AG04450 (cell line): Measurements from ENCODE around the gene CCDC121. TPM values are rescaled to one million over a fixed set of nuclear protein-coding genes. Genes with fewer than 3 reads are reported as not detected.

Source experiments
- CTCF ChIA-PET: fragments of 300-600, 350-600 bp; formaldehyde crosslinking; extraction: SDS; loops from one replicate; lab custom pipeline; 2022; ENCODE audit warnings: antibody characterized with exemption, inconsistent platforms; lab: Charles Lee
- POLR2A ChIA-PET: fragments of 350-600 bp; formaldehyde crosslinking; extraction: SDS; loops from one replicate; lab custom pipeline; 2021; ENCODE audit warnings: antibody characterized with exemption, inconsistent platforms; lab: Yijun Ruan, JAX
- DNase-seq: peaks from one replicate; pipeline ENCODE4 v3.0.0-alpha.2; 2011; ENCODE audit warnings: low read depth, low spot score
- H3K27ac ChIP-seq: one replicate; pipeline ENCODE4 v1.5.1; 2012; ENCODE audit warnings: low read depth, low read length, control low read depth
- H3K27me3 ChIP-seq: one replicate; pipeline ENCODE4 v1.6.0; 2012; ENCODE audit warnings: low read length; ENCODE audit not compliant: control insufficient read depth, insufficient read depth
- H3K4me3 ChIP-seq: 2 replicates; pipeline ENCODE4 v1.5.1; 2011; ENCODE audit warnings: mild to moderate bottlenecking, low read depth, low read length, control low read depth
- H3K9me3 ChIP-seq: 2 replicates; pipeline ENCODE4 v1.5.1; 2012; ENCODE audit warnings: low read length; ENCODE audit not compliant: control insufficient read depth, insufficient read depth
- CTCF ChIP-seq: IDR thresholded peaks from 2 replicates; pipeline ENCODE4 v1.5.1; 2011; ENCODE audit warnings: low read depth, low read length, control low read depth, inconsistent platforms
- polyA plus RNA-seq: library from polyadenylated mRNA; depleted of rRNA; stranded (reverse); fragments of >200 nt; gene quantifications from 2 replicates; pipeline ENCODE4 v1.2.3, GENCODE V29; 2011

Gene CCDC121
- polyA plus RNA-seq, 1 experiment: 1.8 TPM

GRCh38 chr2:27624943-27625342, 3.9 kb downstream of the CCDC121 start:
- no peaks in the 10 kb centered on the region for H3K27me3 ChIP-seq
- no peak for TF ChIP-seq CTCF
- POLR2A ChIA-PET: no interaction called here

GRCh38 chr2:27622921-27623384, 5.9 kb downstream of the CCDC121 start:
- CTCF ChIA-PET: interaction anchor here (1.4 kb wide), 1 partner anchor 60 kb away, joined by 3 read pairs; no protein-coding TSS in a partner anchor
- POLR2A ChIA-PET: no interaction called here
- H3K9me3 ChIP-seq: no peaks in the 10 kb centered on the region
- no peak overlapping the region for H3K4me3 ChIP-seq
- peak; percentile 42 for DNase-seq
- H3K27ac ChIP-seq: no peak overlapping the region
- no peak for TF ChIP-seq CTCF
- no peaks in the 10 kb centered on the region for H3K27me3 ChIP-seq

More at GRCh38 chr2:27624943-27625342, 3.9 kb downstream of the CCDC121 start:
- no peak overlapping the region for H3K27ac ChIP-seq
- no peak overlapping the region for H3K4me3 ChIP-seq
- no peak for DNase-seq
- no peaks in the 10 kb centered on the region for H3K9me3 ChIP-seq
- CTCF ChIA-PET: interaction anchor here (1.0 kb wide), 1 partner anchor 59 kb away, joined by 4 read pairs; no protein-coding TSS in a partner anchor

GRCh38 chr2:27621524-27621923, 7.3 kb downstream of the CCDC121 start:
- no peak for TF ChIP-seq CTCF
- CTCF ChIA-PET: interaction anchor here (1.0 kb wide), 1 partner anchor 62 kb away, joined by 3 read pairs; no protein-coding TSS in a partner anchor
- DNase-seq: no peak
- Histone ChIP-seq H3K27me3 (no peaks in the 10 kb centered on the region), H3K4me3 (no peak overlapping the region), H3K9me3 (no peaks in the 10 kb centered on the region), H3K27ac (no peak overlapping the region)
- POLR2A ChIA-PET: no interaction called here

GRCh38 chr2:27615316-27615715, 13.5 kb downstream of the CCDC121 start:
- Histone ChIP-seq H3K4me3 (no peak overlapping the region), H3K9me3 (no peaks in the 10 kb centered on the region), H3K27ac (no peak overlapping the region), H3K27me3 (no peaks in the 10 kb centered on the region)
- TF ChIP-seq CTCF: no peak
- ChIA-PET POLR2A (no interaction called here), CTCF (no interaction called here)
- DNase-seq: no peak

- no peaks in the 10 kb centered on the region for H3K9me3 ChIP-seq
- no peak overlapping the region for H3K4me3 ChIP-seq
- CTCF ChIA-PET: no interaction called here
- TF ChIP-seq CTCF: no peak
- no peak overlapping the region for H3K27ac ChIP-seq
- no peaks in the 10 kb centered on the region for H3K27me3 ChIP-seq
- no peak for DNase-seq
- POLR2A ChIA-PET: no interaction called here
Measured at GRCh38 chr2:27613985-27614384, 14.8 kb downstream of the CCDC121 start.
